ENCODE measurements around the gene PRKCI. TPM values are rescaled to one million over a fixed set of nuclear protein-coding genes. Genes with fewer than 3 reads are reported as not detected.

Gene PRKCI
- total and polyA plus RNA-seq, 9 of the 15 experiments (the other 6 are each of a cell fraction or from before 2014, with no cell fraction given): 10.5 to 43.2 (median 31.4) TPM

GRCh38 chr3:170221924-170222646 is at the start of gene PRKCI (continued):
- no peak for TF ChIP-seq ZNF165 (CRISPR knock-in tag; IDR thresholded peaks at IDR 0.05; ENCODE audit: borderline replicate concordance)
- TF ChIP-seq, protein P1, sequence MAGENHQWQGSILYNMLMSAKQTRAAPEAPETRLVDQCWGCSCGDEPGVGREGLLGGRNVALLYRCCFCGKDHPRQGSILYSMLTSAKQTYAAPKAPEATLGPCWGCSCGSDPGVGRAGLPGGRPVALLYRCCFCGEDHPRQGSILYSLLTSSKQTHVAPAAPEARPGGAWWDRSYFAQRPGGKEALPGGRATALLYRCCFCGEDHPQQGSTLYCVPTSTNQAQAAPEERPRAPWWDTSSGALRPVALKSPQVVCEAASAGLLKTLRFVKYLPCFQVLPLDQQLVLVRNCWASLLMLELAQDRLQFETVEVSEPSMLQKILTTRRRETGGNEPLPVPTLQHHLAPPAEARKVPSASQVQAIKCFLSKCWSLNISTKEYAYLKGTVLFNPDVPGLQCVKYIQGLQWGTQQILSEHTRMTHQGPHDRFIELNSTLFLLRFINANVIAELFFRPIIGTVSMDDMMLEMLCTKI (IDR thresholded peaks at IDR 0.05; ENCODE audit: partially characterized antibody): no peak
- TF ChIP-seq E2F4 (CRISPR knock-in tag; IDR thresholded peaks at IDR 0.05; ENCODE audit: low read depth): no peak
- peak in 1 of 2 experiments; percentile 43; a peak in 1 of 4 replicates for TF ChIP-seq ZNF639 (CRISPR knock-in tag; conservative IDR thresholded peaks at IDR 0.05 in 1 of 2, IDR thresholded peaks at IDR 0.05 in 1 of 2)
- no peak for TF ChIP-seq ZSCAN29 (IDR thresholded peaks at IDR 0.05)
- TF ChIP-seq RBM14 (IDR thresholded peaks at IDR 0.05; ENCODE audit: borderline replicate concordance, insufficient read depth, low read depth, low read length): no peak
- no peak for TF ChIP-seq ZBTB49 (CRISPR knock-in tag; IDR thresholded peaks at IDR 0.05; ENCODE audit: borderline replicate concordance)
- TF ChIP-seq, protein P2, sequence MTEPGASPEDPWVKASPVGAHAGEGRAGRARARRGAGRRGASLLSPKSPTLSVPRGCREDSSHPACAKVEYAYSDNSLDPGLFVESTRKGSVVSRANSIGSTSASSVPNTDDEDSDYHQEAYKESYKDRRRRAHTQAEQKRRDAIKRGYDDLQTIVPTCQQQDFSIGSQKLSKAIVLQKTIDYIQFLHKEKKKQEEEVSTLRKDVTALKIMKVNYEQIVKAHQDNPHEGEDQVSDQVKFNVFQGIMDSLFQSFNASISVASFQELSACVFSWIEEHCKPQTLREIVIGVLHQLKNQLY (CRISPR knock-in tag; conservative IDR thresholded peaks at IDR 0.05): no peak
- TF ChIP-seq, protein P3, sequence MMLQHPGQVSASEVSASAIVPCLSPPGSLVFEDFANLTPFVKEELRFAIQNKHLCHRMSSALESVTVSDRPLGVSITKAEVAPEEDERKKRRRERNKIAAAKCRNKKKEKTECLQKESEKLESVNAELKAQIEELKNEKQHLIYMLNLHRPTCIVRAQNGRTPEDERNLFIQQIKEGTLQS (IDR thresholded peaks at IDR 0.05): peak; percentile 64; the same call in 1 of the 2 replicates
- TF ChIP-seq, protein P3 (CRISPR knock-in tag; conservative IDR thresholded peaks at IDR 0.05): no peak
- TF ChIP-seq ZBTB11 (CRISPR knock-in tag; IDR thresholded peaks at IDR 0.05): no peak
- TF ChIP-seq NFRKB (IDR thresholded peaks at IDR 0.05; ENCODE audit: low read depth): no peak
- TF ChIP-seq ZNF124 (CRISPR knock-in tag; IDR thresholded peaks at IDR 0.05): no peak

Data from K562 (cell line).